H1 (cell line): Measurements from ENCODE around the gene C11orf65. TPM values are rescaled to one million over a fixed set of nuclear protein-coding genes. Genes with fewer than 3 reads are reported as not detected.

ENCODE experiments used
- ASH2L ChIP-seq: fragments of 200-600, 300-600 bp; sonication (generic); IDR thresholded peaks from one replicate; pipeline ENCODE4 v1.7.1; 2017; ENCODE audit warnings: low read length
- BCL11A ChIP-seq, 2 experiments: IDR thresholded peaks; one replicate each; pipeline ENCODE4 v1.6.1; 2011; ENCODE audit warnings: low read depth in 2 of 2, low read length in 2 of 2, mild to moderate bottlenecking in 2 of 2
- CEBPB ChIP-seq: IDR thresholded peaks from 2 replicates; pipeline ENCODE4 v1.6.1; 2012; ENCODE audit warnings: low read depth, low read length
- CHD1 ChIP-seq: IDR thresholded peaks from 2 replicates; pipeline ENCODE4 v1.6.1; 2012; ENCODE audit warnings: low read depth, low read length, improper control_type of control experiment
- CREB1 ChIP-seq: IDR thresholded peaks from 2 replicates; pipeline ENCODE4 v1.6.1; 2012; ENCODE audit warnings: inconsistent platforms
- CTBP2 ChIP-seq: IDR thresholded peaks from 2 replicates; pipeline ENCODE4 v1.7.0; 2011; ENCODE audit warnings: borderline replicate concordance, mild to moderate bottlenecking, moderate library complexity, mixed read lengths, low read length; ENCODE audit not compliant: insufficient read depth, insufficient read length
- CTCF ChIP-seq, 3 experiments: IDR thresholded peaks; 1 replicate in 2 of 3; 2 replicates in 1 of 3; pipeline versions ENCODE4 v1.5.1 to v1.6.1; 2011; ENCODE audit warnings: low read length in 3 of 3, mild to moderate bottlenecking in 3 of 3, inconsistent platforms in 2 of 3, low read depth in 1 of 3, moderate library complexity in 1 of 3; ENCODE audit not compliant: insufficient read depth in 1 of 3; ENCODE audit errors: control extremely low read depth in 1 of 3
- GTF2F1 ChIP-seq: IDR thresholded peaks from 2 replicates; pipeline ENCODE4 v1.6.1; 2012; ENCODE audit warnings: low read depth, low read length, improper control_type of control experiment, borderline replicate concordance
- HDAC6 ChIP-seq: IDR thresholded peaks from one replicate; pipeline ENCODE4 v1.7.1; 2012; ENCODE audit warnings: low read depth, mild to moderate bottlenecking, inconsistent platforms, low read length, moderate library complexity
- KDM4A ChIP-seq: IDR thresholded peaks from one replicate; pipeline ENCODE4 v1.7.1; 2012; ENCODE audit warnings: low read depth, mild to moderate bottlenecking, moderate library complexity, low read length, inconsistent platforms; ENCODE audit not compliant: severe bottlenecking
- NANOG ChIP-seq: IDR thresholded peaks from 2 replicates; pipeline ENCODE4 v1.6.1; 2011; ENCODE audit warnings: low read length, low read depth, mild to moderate bottlenecking, inconsistent platforms; ENCODE audit not compliant: insufficient read depth, poor library complexity, severe bottlenecking
- POLR2AphosphoS5 ChIP-seq: IDR thresholded peaks from 2 replicates; pipeline ENCODE4 v1.6.1; 2011; ENCODE audit warnings: low read depth, low read length
- POU5F1 ChIP-seq: IDR thresholded peaks from 2 replicates; pipeline ENCODE4 v1.6.1; 2011; ENCODE audit warnings: low read depth, mild to moderate bottlenecking, low read length, moderate library complexity
- RXRA ChIP-seq: IDR thresholded peaks from 2 replicates; pipeline ENCODE4 v1.6.1; 2011; ENCODE audit warnings: low read depth, mild to moderate bottlenecking, low read length, moderate library complexity; ENCODE audit not compliant: insufficient read depth
- SRF ChIP-seq: IDR thresholded peaks from 2 replicates; pipeline ENCODE4 v1.6.1; 2011; ENCODE audit warnings: mild to moderate bottlenecking, low read depth, low read length, moderate library complexity
- TEAD4 ChIP-seq: IDR thresholded peaks from 2 replicates; pipeline ENCODE4 v1.6.1; 2012; ENCODE audit warnings: low read depth, low read length, inconsistent platforms, mixed read lengths
- USF2 ChIP-seq: IDR thresholded peaks from 2 replicates; pipeline ENCODE4 v1.6.1; 2011; ENCODE audit warnings: low read length, improper control_type of control experiment
- ZNF274 ChIP-seq: IDR thresholded peaks from 2 replicates; pipeline ENCODE4 v1.7.0; 2012; ENCODE audit warnings: low read length, borderline replicate concordance; ENCODE audit errors: extremely low read depth
- polyA plus RNA-seq, 7 experiments: library from polyadenylated mRNA; depleted of rRNA in 3 of 7; stranded (reverse) in 5 of 7; unstranded in 2 of 7; fragments of >200 nt in 5 of 7; fragments of 200-250 nt in 2 of 7; gene quantifications; 1 replicate in 5 of 7; 2 replicates in 1 of 7; 4 replicates in 1 of 7; pipeline versions ENCODE4 v1.2.1 to v1.2.3, GENCODE V29; 2011 to 2013; ENCODE audit warnings: missing spikeins in 2 of 7, mixed read lengths in 2 of 7
- total RNA-seq: library from RNA; stranded (reverse); fragmentation: NEBNext Ultra II Directional; extraction: Animal tissue kit (Norgen Biotek cat#: 25700); gene quantifications from 2 replicates; pipeline ENCODE4 v1.2.1, GENCODE V29; 2021

C11orf65 gene
- total and polyA plus RNA-seq, 2 of the 8 experiments (the other 6 are each of a cell fraction or from before 2014, with no cell fraction given): 0.14 to 0.22 TPM

- TF ChIP-seq SRF: no peak
- no peak for TF ChIP-seq BCL11A (IDR thresholded peaks at IDR 0.05; ENCODE audit: low read depth in 2 of 2, low read length in 2 of 2)
- no peak for TF ChIP-seq KDM4A
- TF ChIP-seq USF2: no peak
- no peak for TF ChIP-seq TEAD4
- no peak for TF ChIP-seq ZNF274
- TF ChIP-seq ASH2L: peak; percentile 93
- no peak for TF ChIP-seq RXRA
- no peak for TF ChIP-seq HDAC6
- no peak for TF ChIP-seq CHD1
- TF ChIP-seq POU5F1: no peak
- peak; percentile 90 for TF ChIP-seq CREB1
- no peak for TF ChIP-seq GTF2F1
- no peak for TF ChIP-seq CTCF (IDR thresholded peaks at IDR 0.05; ENCODE audit: control extremely low read depth in 1 of 3, insufficient read depth in 1 of 3, low read depth in 1 of 3, low read length in 3 of 3)
- no peak; the same call in 1 of the 2 replicates for TF ChIP-seq CEBPB
- TF ChIP-seq CTBP2: no peak
- no peak for TF ChIP-seq NANOG
- peak; percentile 97 for TF ChIP-seq POLR2AphosphoS5
Observed at GRCh38 chr11:108497317-108498045, 30.2 kb upstream of the C11orf65 start (continued).
